Lower leg skin (tissue), 4 donors: Measurements from ENCODE around the gene ATP6V1F. TPM values are rescaled to one million over a fixed set of nuclear protein-coding genes. Genes with fewer than 3 reads are reported as not detected.

Source experiments
- DNase-seq, 2 donors: peaks; one replicate each; pipeline ENCODE4 v3.0.0-alpha.2; 2019; ENCODE audit warnings: low spot score in 2 of 2
- H3K4me3 ChIP-seq: fragments of 200-600 bp; sonication (generic); 2 replicates; pipeline ENCODE4 v1.5.1; 2017; ENCODE audit warnings: mild to moderate bottlenecking, low read depth; ENCODE audit not compliant: poor library complexity, severe bottlenecking
- POLR2A ChIP-seq, 2 donors: fragments of 450-650 bp; IDR thresholded peaks; one replicate each; pipeline ENCODE4 v1.6.1; 2016 to 2017; ENCODE audit warnings: antibody characterized with exemption in 2 of 2, mild to moderate bottlenecking in 1 of 2, moderate library complexity in 1 of 2
- WGBS, 2 donors: methylation state at CpG; one replicate each; pipeline ENCODE4 v1.1.5; 2018; 5-methylcytosine and 5-hydroxymethylcytosine counted together
- intact Hi-C: fragments of 100-400 bp; cut with DNase I; formaldehyde crosslinking; loops from one replicate; pipeline ENCODE4 v1.15.0; 2023; ENCODE audit warnings: low total_unique reads
- total RNA-seq, 4 donors: library from RNA; depleted of rRNA; stranded (reverse); fragments of >200 nt; gene quantifications; one replicate each; pipeline ENCODE4 v1.1.0, GENCODE V29; 2016
- TF ChIP-seq, protein P1 (sequence below), 3 donors: fragments of 450-650 bp; IDR thresholded peaks; one replicate each; pipeline ENCODE4 v1.5.1; 2016; ENCODE audit warnings: antibody characterized with exemption in 3 of 3, mild to moderate bottlenecking in 3 of 3, moderate library complexity in 2 of 3

Gene ATP6V1F
- total RNA-seq, 4 donors from 2014 or later: 71.3 to 165 (median 137) TPM

DNA sequence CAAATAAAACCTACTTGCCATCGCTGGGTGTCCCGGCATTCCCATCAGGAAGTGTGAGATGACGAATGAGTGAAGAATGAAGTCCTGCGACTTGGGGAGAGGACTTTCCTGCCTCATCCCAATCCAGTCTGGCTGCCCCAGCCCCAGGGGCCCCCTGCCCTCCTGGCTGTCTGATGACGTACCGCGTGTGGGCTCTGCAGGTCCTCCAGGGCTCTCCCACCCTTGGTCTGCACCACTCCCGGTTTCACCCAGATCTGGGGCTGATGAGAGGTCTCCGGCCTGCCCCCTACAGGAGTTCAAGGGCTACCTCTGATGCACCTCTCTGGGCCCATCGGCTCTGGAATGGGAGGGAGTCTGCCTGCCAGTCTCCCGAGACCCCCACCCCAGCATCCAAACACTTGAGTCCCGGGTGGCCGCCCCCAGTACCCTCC, 9.8 kb downstream of the ATP6V1F start:
- TF ChIP-seq POLR2A (IDR thresholded peaks at IDR 0.05): no peak
- TF ChIP-seq, protein P1, sequence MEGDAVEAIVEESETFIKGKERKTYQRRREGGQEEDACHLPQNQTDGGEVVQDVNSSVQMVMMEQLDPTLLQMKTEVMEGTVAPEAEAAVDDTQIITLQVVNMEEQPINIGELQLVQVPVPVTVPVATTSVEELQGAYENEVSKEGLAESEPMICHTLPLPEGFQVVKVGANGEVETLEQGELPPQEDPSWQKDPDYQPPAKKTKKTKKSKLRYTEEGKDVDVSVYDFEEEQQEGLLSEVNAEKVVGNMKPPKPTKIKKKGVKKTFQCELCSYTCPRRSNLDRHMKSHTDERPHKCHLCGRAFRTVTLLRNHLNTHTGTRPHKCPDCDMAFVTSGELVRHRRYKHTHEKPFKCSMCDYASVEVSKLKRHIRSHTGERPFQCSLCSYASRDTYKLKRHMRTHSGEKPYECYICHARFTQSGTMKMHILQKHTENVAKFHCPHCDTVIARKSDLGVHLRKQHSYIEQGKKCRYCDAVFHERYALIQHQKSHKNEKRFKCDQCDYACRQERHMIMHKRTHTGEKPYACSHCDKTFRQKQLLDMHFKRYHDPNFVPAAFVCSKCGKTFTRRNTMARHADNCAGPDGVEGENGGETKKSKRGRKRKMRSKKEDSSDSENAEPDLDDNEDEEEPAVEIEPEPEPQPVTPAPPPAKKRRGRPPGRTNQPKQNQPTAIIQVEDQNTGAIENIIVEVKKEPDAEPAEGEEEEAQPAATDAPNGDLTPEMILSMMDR (IDR thresholded peaks at IDR 0.05): no peak
- 70% methylated on average over 13 of the region's 13 CpGs for WGBS, 2 donors
- no peak for DNase-seq
- intact Hi-C loops: no loop called here
- no peak overlapping the region for H3K4me3 ChIP-seq

DNA sequence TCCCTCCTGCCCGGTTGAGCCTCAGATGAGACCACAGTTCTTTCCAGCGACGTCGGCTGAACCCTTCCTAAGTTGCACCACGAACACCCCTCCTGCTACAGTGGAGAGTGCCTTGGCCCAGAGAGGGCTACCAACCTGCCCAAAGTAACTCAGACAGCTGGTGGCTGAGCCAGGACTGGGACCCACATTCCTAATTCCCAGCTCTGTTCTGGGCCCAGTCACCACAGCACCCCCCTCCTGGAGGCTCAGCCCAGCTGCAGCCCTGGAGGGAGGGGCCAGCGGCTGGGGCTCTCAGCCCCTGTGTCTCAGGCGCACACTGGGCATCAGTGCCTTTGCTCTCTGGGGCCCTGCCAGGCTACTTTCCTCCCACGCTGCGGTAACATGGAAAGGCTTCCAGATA, 10.6 kb downstream of the ATP6V1F start:
- WGBS, 2 donors: 71 to 87% methylated on average over 9 of the region's 9 CpGs
- intact Hi-C loops: no loop called here
- TF ChIP-seq POLR2A (IDR thresholded peaks at IDR 0.05): no peak
- TF ChIP-seq, protein P1 (IDR thresholded peaks at IDR 0.05): no peak
- H3K4me3 ChIP-seq: no peak overlapping the region
- no peak for DNase-seq

DNA sequence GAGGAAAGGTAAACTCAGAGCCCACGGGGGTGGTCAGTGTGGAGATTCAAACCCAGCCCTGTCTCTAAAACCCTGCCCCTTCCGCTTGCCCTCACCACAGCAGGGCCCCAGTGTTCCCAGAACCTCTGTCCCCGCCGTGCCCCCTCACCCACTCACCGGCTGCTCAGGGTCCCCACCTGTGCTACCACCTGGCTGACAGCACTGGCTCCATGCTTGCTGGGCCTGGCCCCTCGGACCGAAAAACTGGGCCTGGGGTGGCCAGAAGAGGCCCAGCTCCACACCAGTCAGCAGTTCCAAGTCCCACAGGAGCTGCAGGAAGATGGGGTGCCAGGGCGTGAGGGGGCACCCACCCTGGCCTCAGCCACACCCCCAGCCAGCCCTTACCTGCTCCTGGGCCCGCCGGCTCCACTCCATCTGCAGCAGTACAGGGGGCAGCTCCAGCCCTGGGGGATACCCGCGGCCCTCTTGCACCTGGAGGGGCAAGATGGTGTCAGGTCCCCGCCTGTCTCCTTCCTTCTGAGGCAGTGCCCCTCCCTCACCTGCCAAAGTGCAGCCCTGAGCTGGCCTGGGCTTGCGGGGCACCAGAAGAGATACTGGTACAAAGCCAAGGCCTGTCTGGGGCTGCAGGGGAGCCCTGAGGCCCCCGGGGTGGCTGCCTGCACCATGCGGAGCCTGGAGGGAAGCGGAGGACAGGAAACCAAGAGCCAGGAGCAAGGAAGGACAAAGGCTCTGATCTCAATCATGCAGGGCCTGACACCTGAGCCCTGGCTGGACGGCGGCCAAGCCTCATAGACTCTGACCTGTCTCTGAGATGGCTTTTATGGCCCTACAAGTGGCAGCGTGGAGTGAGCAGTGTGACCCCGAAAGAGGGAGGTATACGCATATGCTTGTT, 11.7 kb downstream of the ATP6V1F start:
- no peak for DNase-seq
- no peak overlapping the region for H3K4me3 ChIP-seq
- no peak for TF ChIP-seq POLR2A (IDR thresholded peaks at IDR 0.05)
- TF ChIP-seq, protein P1 (IDR thresholded peaks at IDR 0.05): no peak
- 70 to 75% methylated on average over 19 to 22 of the region's 22 CpGs for WGBS, 2 donors
- intact Hi-C loops: no loop called here

DNA sequence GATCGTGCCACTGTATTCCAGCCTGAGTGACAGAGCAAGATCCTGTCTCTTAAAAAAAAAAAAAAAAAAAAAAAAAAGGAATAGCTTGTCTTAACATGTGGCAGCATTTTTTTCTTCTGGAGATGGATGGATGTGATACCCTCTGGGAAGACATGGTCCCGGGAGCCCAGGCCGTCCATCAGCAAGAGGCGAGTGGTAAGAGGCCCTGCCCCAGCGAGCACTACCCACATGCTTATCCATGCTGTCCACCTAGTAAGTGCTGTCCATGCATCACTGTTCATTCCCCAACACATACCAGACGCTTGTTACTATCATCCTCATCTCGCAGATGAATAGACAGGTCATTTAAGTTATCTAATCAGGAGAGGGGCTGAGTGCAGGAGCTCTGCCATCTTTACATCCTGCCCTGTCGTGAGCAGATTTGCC, 12.9 kb downstream of the ATP6V1F start:
- intact Hi-C loops: no loop called here
- DNase-seq: no peak
- TF ChIP-seq, protein P1 (IDR thresholded peaks at IDR 0.05): no peak
- TF ChIP-seq POLR2A (IDR thresholded peaks at IDR 0.05): no peak
- WGBS, 2 donors: 63 to 69% methylated on average over 8 of the region's 8 CpGs
- no peak overlapping the region for H3K4me3 ChIP-seq

DNA sequence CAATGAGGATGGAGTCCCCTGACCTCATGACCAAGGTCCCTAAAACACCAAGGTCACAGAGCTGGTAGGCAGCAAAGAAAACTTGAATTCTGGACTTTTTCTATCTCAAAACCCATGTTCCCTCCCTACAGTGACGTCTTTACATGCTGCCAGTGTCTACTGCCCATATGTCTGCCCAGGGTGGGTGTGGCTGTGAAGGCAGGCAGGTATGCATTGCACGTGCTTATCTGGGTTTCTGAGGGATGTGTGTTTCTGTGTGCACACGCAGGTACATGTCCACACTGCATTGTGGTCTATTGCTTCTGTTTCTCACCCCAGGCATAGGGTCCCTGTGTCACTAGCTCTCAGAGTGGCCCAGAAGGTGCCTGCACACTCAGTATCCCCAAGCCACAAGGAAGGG, 13.5 kb downstream of the ATP6V1F start:
- no peak for DNase-seq
- WGBS, 2 donors: 46 to 72% methylated on average over 3 of the region's 3 CpGs
- H3K4me3 ChIP-seq: no peak overlapping the region
- intact Hi-C loops: no loop called here
- TF ChIP-seq, protein P1 (IDR thresholded peaks at IDR 0.05): no peak
- TF ChIP-seq POLR2A (IDR thresholded peaks at IDR 0.05): no peak
